Caki2 (cell line): ENCODE results near the gene RPRD2. TPM values are rescaled to one million over a fixed set of nuclear protein-coding genes. Genes with fewer than 3 reads are reported as not detected.

ENCODE experiments used
- total RNA-seq: library from RNA; depleted of rRNA; stranded (reverse); fragments of >200 nt; shearing (Covaris generic); gene quantifications from 2 replicates; pipeline ENCODE4 v1.2.3, GENCODE V29; 2014; ENCODE audit warnings: low replicate concordance; rRNA removed

The RPRD2 gene
- total RNA-seq, 1 experiment from 2014 or later: 3.1 TPM

Other genes starting within 250 kb of the RPRD2 start
- 4.0 and 8.0 TPM in 2 replicates for gene PLEKHO1, start 214.2 kb upstream of the RPRD2 start, total RNA-seq
- gene ANP32E, start 128.0 kb upstream of the RPRD2 start, total RNA-seq: 15.2 and 16.0 TPM in 2 replicates
- gene CA14, start 106.4 kb upstream of the RPRD2 start, total RNA-seq: not detected in 2 replicates
- 160 and 210 TPM in 2 replicates for gene APH1A, start 95.1 kb upstream of the RPRD2 start, total RNA-seq
- 2.9 TPM in 1 of 2 replicates, not detected in the other for gene C1orf54, start 91.4 kb upstream of the RPRD2 start, total RNA-seq
- 10.3 and 15.3 TPM in 2 replicates for gene CIART, start 81.6 kb upstream of the RPRD2 start, total RNA-seq
- gene MRPS21, start 70.3 kb upstream of the RPRD2 start, total RNA-seq: 59.3 and 86.8 TPM in 2 replicates
- 27.7 and 29.7 TPM in 2 replicates for gene PRPF3, start 42.6 kb upstream of the RPRD2 start, total RNA-seq
- 18.7 and 32.8 TPM in 2 replicates for gene TARS2, start 123.3 kb downstream of the RPRD2 start, total RNA-seq
- 4.8 and 11.1 TPM in 2 replicates for gene ECM1, start 144.0 kb downstream of the RPRD2 start, total RNA-seq
- not detected in 2 replicates for gene FALEC, start 151.6 kb downstream of the RPRD2 start, total RNA-seq
- gene ADAMTSL4, start 185.3 kb downstream of the RPRD2 start, total RNA-seq: 1.6 and 2.7 TPM in 2 replicates
- gene MCL1, start 215.5 kb downstream of the RPRD2 start, total RNA-seq: 81.5 and 83.4 TPM in 2 replicates